ELF-1 (cell line): ENCODE data around the gene ANKS3.

Source experiments
- DNase-seq: peaks from one replicate; pipeline ENCODE4 v3.0.0-alpha.2; 2016; ENCODE audit warnings: low read depth, low spot score

ANKS3 gene

DNA sequence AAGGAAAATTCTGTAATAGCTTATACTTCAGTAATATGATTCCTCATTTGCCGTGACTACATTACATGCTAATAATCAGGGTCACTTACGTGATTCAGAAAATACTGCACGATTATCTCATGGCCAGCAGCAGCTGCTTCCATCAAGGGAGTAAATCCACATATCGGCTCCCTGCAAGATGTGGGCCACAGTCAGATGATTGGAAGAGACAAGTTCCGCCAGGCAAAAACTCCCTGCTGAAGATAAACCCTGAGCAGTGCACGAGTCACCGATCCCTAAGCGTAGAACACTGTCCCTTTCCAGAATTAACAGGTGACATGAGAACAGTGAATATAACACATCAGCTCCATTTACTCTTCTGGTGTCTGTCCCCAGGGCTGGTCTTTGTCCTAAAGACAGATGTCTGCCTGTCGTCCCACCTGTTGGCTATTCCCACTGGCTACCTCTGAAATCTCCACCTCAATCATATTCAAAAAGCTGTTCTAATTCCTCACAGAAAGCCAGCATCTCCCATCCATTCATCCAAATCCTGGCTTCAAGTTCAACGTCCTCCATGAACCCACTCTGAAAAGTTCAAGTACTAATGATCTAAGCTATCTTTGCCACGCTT is 9.3 kb downstream of the ANKS3 start:
- DNase-seq: no peak

DNA sequence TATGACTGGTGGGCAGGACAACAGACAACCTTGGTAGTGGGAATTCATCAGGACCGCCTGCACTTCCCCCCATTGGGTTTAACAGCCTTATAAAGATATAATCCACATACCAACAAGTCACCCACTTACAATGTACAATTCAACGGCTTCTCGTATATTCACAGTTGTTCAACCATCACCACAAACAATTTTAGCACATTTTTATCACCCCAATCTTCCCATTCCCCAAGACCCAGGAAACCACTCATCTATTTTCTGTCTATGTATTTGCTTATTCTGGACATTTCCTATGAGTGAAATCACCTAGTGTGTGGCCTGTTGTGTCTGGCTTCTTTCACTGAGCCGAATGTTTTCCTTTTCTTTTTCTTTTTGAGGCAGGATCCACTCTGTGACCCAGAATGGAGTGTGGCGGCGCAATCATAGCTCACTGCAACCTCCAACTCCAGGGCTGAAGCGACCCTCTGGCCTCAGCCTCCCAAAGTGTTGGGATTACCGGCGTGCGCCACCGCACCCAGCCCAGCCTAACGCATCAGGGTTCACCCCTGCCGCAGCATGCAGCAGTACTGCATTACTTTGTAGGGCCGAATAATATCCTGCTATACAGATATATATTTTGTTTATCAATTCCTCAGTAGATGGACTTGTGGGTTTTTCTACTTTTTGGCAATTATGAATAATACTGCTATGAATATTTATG is 10.9 kb downstream of the ANKS3 start:
- DNase-seq: no peak

DNA sequence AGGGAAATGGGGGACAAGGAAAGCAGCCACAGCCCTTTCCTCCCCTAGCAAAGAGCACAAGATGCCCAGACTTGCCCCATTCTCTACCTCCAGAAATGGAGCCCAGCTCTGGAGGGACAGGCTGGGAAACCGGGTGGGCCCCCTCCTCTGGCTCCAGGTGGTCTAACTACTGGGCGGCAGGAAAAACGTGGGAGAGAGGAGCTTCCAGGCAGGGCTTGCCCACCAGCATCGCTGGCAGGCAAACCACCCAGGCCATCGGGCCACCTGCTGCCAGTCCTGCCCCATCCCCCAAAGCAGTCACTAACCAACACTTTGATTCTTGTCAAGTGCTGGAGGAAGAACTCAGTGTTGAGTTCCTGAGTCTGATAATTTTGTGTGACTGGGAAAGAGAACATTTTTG is 15.6 kb downstream of the ANKS3 start:
- no peak for DNase-seq

DNA sequence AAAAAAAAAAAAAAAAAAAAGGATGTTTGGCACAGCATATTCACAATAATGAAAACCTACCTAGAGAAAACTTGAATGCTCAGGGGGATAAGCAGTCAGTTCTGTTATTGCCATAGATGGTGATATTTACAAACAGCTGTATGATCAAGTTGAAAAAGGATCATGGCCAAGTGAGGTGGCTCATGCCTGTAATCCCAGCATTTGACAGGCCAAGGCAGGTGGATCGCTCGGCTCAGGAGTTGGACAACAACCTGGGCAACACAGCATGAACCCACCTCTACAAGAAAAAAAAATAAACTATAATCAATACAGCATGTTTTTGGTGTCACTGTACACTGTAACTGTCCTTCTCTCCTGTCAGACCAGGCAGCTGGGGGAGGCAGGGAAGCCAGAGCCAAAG is 19.1 kb downstream of the ANKS3 start:
- no peak for DNase-seq

DNA sequence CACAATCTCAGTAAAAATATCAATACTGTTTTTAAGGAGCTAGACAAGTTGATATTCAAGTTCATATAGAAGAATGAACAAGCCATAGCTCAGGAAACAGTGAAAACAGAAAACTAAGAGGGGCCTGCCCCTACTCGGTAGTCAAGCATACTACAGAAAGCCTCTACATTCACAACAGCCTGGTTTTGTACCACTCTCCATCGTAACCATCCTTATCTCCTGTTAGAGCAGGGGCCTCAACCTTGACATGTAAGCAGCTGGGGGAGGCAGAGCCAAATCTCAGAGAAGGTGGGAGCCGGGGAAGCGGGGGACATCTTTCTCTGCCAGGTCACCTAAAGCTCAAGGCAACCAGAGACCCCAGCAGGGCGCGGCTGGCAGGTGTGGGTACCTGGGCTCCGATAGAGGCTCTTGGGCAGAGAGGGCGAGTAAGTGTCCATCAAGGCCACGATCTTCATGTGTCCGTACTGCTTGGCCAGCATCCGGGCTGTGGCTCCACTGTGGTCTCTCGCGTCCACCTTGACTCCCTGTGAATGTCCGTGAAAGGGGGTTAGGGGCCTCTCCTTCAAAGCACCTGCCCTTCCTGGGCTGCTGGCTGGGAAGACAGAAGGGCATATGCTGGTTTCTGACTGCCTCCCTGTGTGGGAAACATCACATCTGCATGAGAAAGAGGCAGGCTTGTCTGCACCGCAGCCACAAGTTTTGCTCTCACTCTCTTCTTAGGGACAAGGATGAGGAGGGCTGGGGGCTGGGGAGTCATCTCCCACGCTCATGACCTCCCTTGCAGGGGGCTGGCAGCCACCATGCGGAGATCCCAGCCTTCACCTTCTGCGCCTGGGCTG is 20.2 kb downstream of the ANKS3 start:
- no peak for DNase-seq

DNA sequence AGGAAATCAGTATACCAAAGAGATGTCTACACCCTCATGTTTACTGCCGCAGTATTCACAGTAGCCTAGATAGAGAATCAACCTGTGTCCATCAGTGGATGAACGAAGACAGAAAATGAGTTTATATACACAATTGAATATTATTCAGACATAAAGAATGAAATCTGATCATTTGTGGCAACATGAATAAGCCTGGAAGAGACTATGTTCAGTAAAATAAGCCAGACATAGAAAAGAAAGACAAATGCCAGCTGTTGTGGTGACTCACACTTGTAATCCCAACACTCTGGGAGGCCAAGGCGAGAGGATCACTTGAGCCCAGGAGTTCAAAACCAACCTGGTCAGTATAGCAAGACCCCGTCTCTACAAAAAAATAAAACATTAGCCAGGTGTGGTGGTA is 24.6 kb downstream of the ANKS3 start:
- no peak for DNase-seq

DNA sequence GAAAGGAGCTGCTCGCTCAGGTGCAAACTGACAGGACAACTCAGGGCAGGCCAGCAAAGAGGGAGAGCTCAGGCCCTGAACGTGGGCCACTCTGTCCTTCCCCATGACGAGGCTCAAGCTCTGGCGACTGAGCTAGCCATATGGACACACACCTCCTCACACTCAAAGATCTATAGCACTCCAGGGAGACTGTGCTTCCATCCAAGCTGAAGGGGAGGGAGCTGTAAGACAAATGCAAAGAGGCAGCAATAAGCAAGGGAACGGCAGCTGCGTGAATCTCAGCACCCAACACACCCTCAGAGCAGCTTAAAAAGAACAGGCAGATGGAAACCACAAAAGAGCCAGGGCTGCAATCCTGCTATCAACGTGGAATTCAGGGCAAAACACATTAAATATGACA is 27.2 kb downstream of the ANKS3 start:
- DNase-seq: no peak

DNA sequence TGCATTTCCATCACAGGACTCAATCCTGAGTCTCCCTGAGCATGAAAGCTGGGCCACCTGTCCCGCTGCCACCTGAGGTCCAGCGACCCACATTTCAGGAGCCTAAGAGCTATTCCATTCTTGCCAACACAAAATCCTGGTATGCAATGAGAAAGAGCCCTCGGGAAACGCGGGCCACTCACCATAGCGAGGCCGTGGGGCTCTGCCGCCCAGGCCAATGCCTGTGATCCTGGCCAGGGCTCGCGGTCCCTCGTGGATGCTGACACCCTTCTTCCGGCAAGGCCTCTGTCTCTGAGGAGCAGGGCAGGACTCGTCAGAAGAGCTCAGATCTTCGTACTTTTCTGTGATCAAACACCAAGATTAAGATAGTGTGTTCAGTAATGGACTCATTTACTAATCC is 29.2 kb downstream of the ANKS3 start:
- DNase-seq: no peak

DNA sequence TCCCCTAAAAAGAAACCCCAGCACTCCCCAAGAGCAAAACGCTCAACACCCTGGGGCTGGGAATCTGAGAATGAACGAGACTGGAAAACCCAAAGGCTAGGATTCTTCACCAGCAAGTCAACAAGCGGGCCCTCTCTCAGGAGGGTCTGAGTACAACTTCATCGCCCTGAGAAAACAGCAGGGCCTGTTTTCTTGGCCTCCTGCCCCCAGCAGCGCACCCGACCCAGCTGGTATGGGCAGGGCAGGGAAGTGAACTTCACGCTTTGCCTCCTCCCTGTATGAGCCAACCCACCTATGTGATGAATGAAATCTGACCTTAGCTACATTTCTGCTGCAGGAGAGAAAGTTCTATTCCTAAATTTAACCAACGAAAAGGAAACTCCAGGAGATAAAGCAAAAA is 29.6 kb downstream of the ANKS3 start:
- no peak for DNase-seq

DNA sequence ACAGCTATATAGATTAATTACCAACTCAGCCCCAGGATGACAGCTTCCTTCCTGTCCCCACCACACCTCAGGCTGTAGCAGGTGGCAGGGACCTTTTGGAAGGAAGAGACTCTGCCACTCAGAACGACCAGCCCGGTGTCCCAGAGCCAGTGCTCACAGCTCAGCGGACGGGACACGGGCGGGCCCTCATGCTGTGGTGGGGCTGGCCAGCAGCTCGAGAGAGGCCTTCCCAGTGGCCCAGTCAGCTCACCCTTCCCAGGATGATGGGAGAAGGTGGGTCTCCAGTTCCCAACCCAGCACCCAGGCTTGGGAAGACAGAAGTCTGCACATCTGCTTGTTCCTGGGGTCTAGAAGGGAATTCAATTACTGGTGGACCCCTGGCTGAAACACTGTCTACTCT is 30.2 kb downstream of the ANKS3 start:
- no peak for DNase-seq

DNA sequence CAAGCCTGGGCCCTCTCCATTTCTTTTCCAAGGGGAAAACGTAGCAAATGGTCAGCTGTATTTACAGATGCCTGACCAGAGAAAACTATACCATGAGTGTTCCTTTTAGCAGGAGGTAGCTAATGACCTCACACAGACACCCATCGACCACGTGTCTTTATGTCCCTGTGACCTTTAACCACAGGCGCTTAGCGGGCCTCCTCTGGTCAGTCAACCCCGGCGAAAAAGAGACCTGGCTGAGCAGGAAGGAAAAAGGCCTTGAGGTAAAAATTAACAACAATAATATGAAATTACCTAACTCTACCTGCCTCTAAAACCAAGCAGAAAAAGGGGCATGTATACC is 31.6 kb downstream of the ANKS3 start:
- DNase-seq: no peak

DNA sequence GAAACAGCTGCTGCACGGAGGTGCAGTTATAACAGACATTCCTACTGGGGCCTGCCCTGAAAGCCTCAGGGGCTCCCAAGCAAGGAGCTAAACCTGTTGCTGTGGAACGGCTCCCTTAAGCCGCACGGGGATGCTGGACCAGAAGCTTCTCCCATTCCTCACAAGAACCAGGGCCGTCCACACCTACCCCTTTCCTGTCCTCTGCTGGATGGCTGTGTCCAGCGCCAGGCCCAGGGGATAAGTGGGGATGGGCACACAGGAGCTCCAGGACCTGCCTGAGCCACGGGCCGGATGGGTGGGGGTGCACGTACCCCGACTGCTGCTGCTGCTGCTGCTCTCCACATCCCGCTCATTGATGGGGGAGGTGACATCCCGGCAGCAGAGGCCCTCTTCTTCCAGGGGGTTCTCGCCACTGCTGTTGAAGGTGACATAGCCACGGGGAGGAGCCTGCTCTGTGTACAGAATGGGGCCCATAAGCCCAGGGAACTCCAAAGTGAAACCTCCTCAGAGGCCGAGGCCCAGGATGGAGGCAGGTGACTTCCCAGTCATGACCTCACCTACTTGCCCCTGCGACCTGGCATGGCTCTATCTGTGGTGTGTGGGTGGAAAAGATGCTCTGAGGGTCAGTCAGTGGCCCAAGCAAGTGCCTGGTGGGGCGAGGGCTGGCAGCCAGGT is 32.1 kb downstream of the ANKS3 start:
- DNase-seq: no peak

DNA sequence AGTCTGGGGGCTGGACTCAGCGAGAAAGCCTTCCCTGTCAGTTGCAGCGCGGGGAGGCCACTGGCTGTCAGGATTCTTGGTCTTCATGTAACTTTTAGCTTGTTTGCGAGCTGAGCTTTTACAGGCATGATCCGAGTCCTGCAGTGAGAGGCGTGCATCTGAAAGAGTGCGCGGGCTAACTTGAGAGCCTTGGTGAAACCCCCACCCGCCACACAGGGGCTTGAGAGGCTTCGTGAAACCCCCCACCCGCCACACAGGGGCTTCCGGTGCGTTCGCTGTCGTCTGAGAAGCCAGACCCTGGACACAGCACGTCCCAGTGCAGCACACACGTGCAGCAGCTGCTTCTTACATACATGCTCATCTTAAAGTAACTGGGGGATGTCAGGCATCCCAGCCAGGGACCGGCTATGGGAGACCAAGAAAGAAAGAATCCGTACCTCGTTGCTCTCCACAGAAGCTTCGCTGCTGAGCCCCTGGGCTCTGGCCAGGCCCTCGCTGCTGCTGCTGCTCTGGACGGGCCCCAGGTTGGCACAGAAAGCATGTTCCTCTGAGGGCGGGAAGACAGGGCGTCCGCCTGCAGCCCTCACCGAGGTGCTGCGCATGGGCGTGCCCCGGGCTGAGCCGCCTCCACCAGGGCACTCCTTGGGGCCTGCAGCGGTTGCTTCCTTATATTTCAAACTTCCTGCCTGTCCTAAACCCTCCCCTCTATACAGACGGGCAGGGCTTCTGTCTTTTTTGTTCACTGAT is 32.9 kb downstream of the ANKS3 start:
- no peak for DNase-seq

DNA sequence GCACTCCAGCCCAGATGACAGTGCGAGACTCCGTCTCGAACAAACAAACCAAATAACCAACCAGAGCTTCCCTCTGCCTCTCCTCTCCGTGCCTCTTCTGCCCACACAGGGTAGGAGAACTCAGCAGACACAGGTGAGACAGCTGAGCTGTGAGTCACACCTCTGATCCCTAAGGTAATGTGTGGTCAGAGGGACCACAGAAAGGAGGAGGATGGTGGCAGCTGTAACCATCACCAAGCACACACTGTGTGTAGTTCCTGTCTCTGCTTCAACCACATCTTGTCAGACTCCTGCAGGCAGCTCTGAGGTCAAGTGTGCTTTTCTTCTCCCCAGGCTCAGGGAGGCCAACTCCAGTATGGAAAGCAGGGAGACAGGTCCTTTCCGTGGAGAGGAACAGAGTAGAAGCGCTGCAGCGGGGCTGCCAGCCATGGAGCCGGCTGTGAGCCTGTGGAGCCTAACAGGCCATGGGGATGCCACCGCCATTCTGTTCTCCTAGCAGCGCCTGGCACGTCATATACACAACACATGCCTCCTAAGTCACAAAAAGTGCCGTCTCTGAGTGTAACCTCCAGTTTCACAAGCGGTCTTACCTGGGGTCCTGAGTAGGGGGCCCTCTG is 33.6 kb downstream of the ANKS3 start:
- no peak for DNase-seq

DNA sequence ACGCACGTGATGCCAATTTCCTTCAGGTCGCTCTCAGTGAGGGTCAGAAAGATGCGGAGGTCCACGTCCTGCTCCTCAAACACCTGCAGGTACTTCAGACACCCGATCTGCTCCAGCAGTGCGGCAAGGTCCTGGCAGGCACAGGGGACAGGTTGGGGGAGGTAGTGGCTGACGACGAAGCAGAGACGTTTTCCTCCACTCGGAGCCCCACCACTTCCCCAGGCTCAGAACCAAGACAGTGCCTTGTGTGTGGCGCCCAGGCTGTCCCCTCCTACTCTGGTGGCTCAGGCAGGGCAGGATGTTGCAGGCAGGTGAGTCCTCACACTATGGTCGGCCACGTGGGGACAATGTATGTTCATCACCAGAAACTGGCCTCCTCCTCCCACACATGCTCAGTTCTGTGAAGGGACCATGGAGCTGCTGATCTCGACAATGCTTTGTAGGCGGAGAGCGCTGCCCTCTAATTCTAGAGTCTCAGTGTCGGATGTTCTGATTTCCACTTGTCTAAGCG is 35.0 kb downstream of the ANKS3 start:
- DNase-seq: no peak

DNA sequence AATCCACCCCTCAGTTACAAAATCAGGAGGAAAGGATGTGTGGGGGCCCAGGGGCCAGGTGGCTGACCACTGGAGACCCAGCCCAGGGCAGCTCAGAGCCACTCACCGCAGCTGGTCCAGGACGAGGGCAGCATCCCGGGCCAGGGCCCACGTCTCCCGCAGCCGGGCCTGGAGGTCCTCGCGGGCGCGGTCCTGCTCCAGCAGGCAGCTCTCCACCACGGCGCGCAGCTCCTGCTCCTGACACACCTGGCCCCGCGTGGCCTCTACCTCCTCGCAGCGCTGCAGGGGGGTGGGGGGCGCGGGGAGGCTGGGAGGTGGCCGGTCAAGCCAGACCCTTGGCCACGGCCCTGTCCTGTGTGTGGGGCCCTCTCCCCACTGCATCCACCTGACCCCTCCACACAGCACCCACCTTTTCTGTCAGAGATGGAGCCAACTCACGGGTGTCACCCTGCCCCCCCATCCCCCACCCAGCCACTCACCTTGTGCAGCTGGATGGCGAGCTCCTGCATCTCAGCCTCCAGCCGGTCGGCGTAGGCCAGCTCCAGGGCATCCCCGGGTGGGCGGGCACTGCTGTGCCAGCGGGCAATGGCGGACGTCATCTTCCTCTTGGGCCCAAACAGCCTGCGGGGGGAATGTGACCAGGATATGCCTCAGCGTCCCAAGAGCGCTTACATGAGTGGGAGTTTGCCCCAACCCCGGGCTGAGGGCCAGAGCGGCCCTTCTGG is 35.6 kb downstream of the ANKS3 start:
- no peak for DNase-seq

DNA sequence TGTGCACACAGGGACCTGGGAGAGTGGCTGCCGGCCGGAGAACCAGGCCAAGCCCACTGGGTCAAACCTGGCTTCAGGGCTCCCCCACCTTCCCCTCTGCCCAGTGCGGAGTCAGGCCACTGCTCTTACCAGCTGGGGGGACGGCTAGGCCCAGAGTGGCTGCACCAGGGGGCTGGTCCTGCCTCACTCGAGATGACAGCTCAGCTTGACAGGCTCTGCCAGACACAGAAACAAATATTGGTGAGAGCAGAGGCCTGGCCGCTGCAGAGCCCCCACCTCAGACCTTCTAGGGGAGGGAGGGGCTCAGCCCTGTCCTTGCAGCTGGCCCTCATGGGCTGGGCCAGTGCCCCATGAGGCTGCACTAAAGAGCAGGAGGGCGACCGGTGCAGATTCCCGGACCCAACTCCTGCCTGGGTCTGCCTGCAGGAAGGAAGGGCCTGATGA is 36.2 kb downstream of the ANKS3 start:
- no peak for DNase-seq

DNA sequence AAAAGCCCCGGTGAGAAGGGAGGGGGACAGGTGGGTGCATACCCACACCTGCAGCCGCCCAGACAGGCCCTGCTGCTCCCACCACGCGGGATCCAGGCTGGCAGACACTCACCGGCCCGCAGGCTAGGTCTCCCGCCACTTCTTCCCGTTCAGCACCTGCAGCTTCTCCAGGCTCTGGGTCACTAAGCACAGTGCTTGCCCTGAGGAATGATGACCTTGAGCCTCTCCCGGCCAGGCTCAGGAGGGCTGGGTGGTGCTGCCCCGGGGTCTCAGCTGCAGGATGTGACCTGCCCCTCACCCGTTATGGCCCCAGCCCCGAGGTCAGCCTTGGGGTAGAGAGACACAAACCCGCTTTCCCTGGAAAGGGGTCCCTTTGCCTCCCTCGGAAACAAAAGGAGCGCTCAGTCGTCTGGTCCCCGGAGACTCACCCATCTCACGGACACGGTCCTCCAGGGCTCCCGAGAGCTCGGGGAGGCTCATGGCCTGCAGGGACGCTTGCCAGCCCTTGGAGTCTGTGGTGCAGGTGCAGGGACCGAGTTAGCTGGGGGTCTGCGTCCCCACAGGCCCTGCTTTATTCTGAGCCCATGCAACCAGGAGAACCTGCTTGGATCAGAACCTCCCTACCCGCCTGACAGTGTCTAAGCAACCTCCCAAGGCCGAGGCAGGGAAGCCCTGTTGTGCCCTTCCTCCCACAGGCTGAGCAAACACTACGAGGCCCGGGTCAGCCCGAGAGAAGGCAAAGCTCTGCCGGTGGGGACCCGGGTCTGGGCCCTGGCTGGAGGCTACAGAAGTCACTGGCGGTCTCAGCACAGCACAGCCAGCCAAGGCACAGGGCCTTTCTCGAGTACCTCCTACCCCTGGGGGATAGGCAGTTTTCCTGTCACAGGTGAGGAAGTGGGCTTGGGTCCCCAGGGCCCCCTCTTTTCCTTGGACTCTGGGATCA is 36.9 kb downstream of the ANKS3 start:
- DNase-seq: no peak
